H9 (cell line): Measurements from ENCODE around the gene FAM193A. TPM values are rescaled to one million over a fixed set of nuclear protein-coding genes. Genes with fewer than 3 reads are reported as not detected.

Experiments used
- DNase-seq: peaks from one replicate; pipeline ENCODE4 v3.0.0-alpha.2; 2017
- H2AFZ ChIP-seq: one replicate; pipeline ENCODE4 v1.6.1; 2013; ENCODE audit warnings: mild to moderate bottlenecking, low read length, control low read depth, moderate library complexity
- H2AK5ac ChIP-seq: 2 replicates; pipeline ENCODE4 v1.6.1; 2013; ENCODE audit warnings: low read length, control low read depth, mixed read lengths; ENCODE audit not compliant: insufficient read length
- H2BK120ac ChIP-seq: one replicate; pipeline ENCODE4 v1.6.1; 2013; ENCODE audit warnings: low read depth, mild to moderate bottlenecking, low read length, control low read depth, inconsistent platforms; ENCODE audit not compliant: poor library complexity, severe bottlenecking
- H2BK12ac ChIP-seq: 2 replicates; pipeline ENCODE4 v1.6.1; 2013; ENCODE audit warnings: low read length, control low read depth, mixed read lengths, low read depth; ENCODE audit not compliant: insufficient read length
- H2BK15ac ChIP-seq: 2 replicates; pipeline ENCODE4 v1.6.1; 2013; ENCODE audit warnings: low read depth, low read length, control low read depth
- H2BK20ac ChIP-seq: one replicate; pipeline ENCODE4 v1.6.1; 2013; ENCODE audit warnings: low read depth, mild to moderate bottlenecking, low read length, control low read depth, inconsistent platforms; ENCODE audit not compliant: poor library complexity, severe bottlenecking
- H2BK5ac ChIP-seq: 2 replicates; pipeline ENCODE4 v1.6.1; 2013; ENCODE audit warnings: low read length, control low read depth, mixed read lengths; ENCODE audit not compliant: insufficient read length
- H3K14ac ChIP-seq: 2 replicates; pipeline ENCODE4 v1.6.1; 2013; ENCODE audit warnings: low read length, control low read depth; ENCODE audit not compliant: insufficient read depth
- H3K18ac ChIP-seq: 2 replicates; pipeline ENCODE4 v1.6.1; 2013; ENCODE audit warnings: low read depth, mild to moderate bottlenecking, mixed read lengths, low read length, control low read depth; ENCODE audit not compliant: insufficient read length
- H3K23ac ChIP-seq: 2 replicates; pipeline ENCODE4 v1.6.1; 2013; ENCODE audit warnings: low read length, control low read depth, mixed read lengths, low read depth; ENCODE audit not compliant: insufficient read length
- H3K23me2 ChIP-seq: 2 replicates; pipeline ENCODE4 v1.6.1; 2013; ENCODE audit warnings: low read depth, mild to moderate bottlenecking, mixed read lengths, low read length, control low read depth; ENCODE audit not compliant: insufficient read length, poor library complexity, severe bottlenecking
- H3K27ac ChIP-seq: 2 replicates; pipeline ENCODE4 v1.5.1; 2013; ENCODE audit warnings: low read length, control low read depth, mixed read lengths, low read depth; ENCODE audit not compliant: insufficient read length
- H3K27me3 ChIP-seq: 2 replicates; pipeline ENCODE4 v1.6.1; 2013; ENCODE audit warnings: low read length, control low read depth, inconsistent platforms; ENCODE audit not compliant: insufficient read depth
- H3K4ac ChIP-seq: 2 replicates; pipeline ENCODE4 v1.6.1; 2013; ENCODE audit warnings: low read depth, mild to moderate bottlenecking, control low read depth, inconsistent platforms, low read length, moderate library complexity
- H3K4me1 ChIP-seq: 2 replicates; pipeline ENCODE4 v1.6.1; 2013; ENCODE audit warnings: low read length, control low read depth, inconsistent platforms; ENCODE audit not compliant: insufficient read depth
- H3K4me2 ChIP-seq: 2 replicates; pipeline ENCODE4 v1.6.1; 2013; ENCODE audit warnings: low read length, control low read depth, mixed read lengths; ENCODE audit not compliant: insufficient read length, insufficient read depth
- H3K56ac ChIP-seq: 2 replicates; pipeline ENCODE4 v1.6.1; 2013; ENCODE audit warnings: low read depth, mild to moderate bottlenecking, mixed read lengths, low read length, control low read depth; ENCODE audit not compliant: insufficient read length
- H3K79me1 ChIP-seq: 2 replicates; pipeline ENCODE4 v1.6.1; 2013; ENCODE audit warnings: low read depth, mild to moderate bottlenecking, moderate library complexity, low read length, control low read depth, inconsistent platforms; ENCODE audit not compliant: insufficient read depth, poor library complexity, severe bottlenecking
- H3K79me2 ChIP-seq: 2 replicates; pipeline ENCODE4 v1.6.1; 2013; ENCODE audit warnings: low read length, control low read depth, inconsistent platforms; ENCODE audit not compliant: insufficient read depth
- H3K9ac ChIP-seq: 2 replicates; pipeline ENCODE4 v1.6.1; 2013; ENCODE audit warnings: low read length, control low read depth, mixed read lengths; ENCODE audit not compliant: insufficient read length; ENCODE audit errors: extremely low read depth
- H3K9me3 ChIP-seq: one replicate; pipeline ENCODE4 v1.6.1; 2013; ENCODE audit warnings: low read depth, low read length, inconsistent platforms; ENCODE audit not compliant: control insufficient read depth
- H3T11ph ChIP-seq: one replicate; pipeline ENCODE4 v1.6.1; 2013; ENCODE audit warnings: mild to moderate bottlenecking, low read length, control low read depth, inconsistent platforms
- H4K20me1 ChIP-seq: one replicate; pipeline ENCODE4 v1.6.1; 2013; ENCODE audit not compliant: control insufficient read depth, insufficient read length, insufficient read depth
- H4K5ac ChIP-seq: 2 replicates; pipeline ENCODE4 v1.6.1; 2013; ENCODE audit warnings: low read depth, mild to moderate bottlenecking, mixed read lengths, low read length, control low read depth; ENCODE audit not compliant: insufficient read length
- H4K8ac ChIP-seq: replicated peaks from 2 replicates; pipeline ENCODE4 v1.6.1; 2013; ENCODE audit warnings: low read length, control low read depth, mixed read lengths, low read depth; ENCODE audit not compliant: insufficient read length
- H4K91ac ChIP-seq: 2 replicates; pipeline ENCODE4 v1.6.1; 2013; ENCODE audit warnings: low read depth, mild to moderate bottlenecking, moderate library complexity, mixed read lengths, low read length, control low read depth; ENCODE audit not compliant: insufficient read length
- H3K27ac Mint-ChIP-seq, 3 experiments: 2 replicates in 2 of 3; 3 replicates in 1 of 3; pipeline ENCODE4 v1.8.0; 2020 to 2021; ENCODE audit warnings: mixed read lengths in 3 of 3, mild to moderate bottlenecking in 1 of 3, moderate library complexity in 1 of 3
- H3K27me3 Mint-ChIP-seq: 2 replicates; pipeline ENCODE4 v1.8.0; 2021; ENCODE audit warnings: low read depth, mild to moderate bottlenecking, moderate library complexity, mixed read lengths
- H3K36me3 Mint-ChIP-seq, 3 experiments: 2 replicates in 2 of 3; 3 replicates in 1 of 3; pipeline ENCODE4 v1.8.0; 2020 to 2021; ENCODE audit warnings: low read depth in 3 of 3, mixed read lengths in 3 of 3; ENCODE audit not compliant: insufficient read depth in 1 of 3
- H3K4me1 Mint-ChIP-seq, 2 experiments: 2 replicates each; pipeline ENCODE4 v1.8.0; 2020; ENCODE audit warnings: mixed read lengths in 2 of 2
- H3K4me3 Mint-ChIP-seq, 2 experiments: 2 replicates in 1 of 2; 3 replicates in 1 of 2; pipeline ENCODE4 v1.8.0; 2020 to 2021; ENCODE audit warnings: mild to moderate bottlenecking in 2 of 2, mixed read lengths in 2 of 2, moderate library complexity in 1 of 2
- H3K9me3 Mint-ChIP-seq, 2 experiments: 2 replicates in 1 of 2; 3 replicates in 1 of 2; pipeline ENCODE4 v1.8.0; 2020; ENCODE audit warnings: mild to moderate bottlenecking in 2 of 2, mixed read lengths in 2 of 2, moderate library complexity in 1 of 2
- WGBS: extraction: QIAGEN DNeasy Blood & Tissue Kit; methylation state at CpG from one replicate; pipeline ENCODE4 v1.1.7; 2013; ENCODE audit warnings: missing lambda C conversion rate, low lambda C conversion rate, mixed read lengths; ENCODE audit not compliant: insufficient read length; ENCODE audit errors: extremely low coverage; 5-methylcytosine and 5-hydroxymethylcytosine counted together
- total RNA-seq: library from RNA; stranded (reverse); gene quantifications from 2 replicates; pipeline ENCODE4 v1.2.1, GENCODE V29; 2021
- TF ChIP-seq, protein P1 (sequence below): fragments of 200-600 bp; sonication (generic); conservative IDR thresholded peaks from 3 replicates; pipeline ENCODE4 v1.8.0; 2021; ENCODE audit warnings: antibody characterized with exemption, mild to moderate bottlenecking

FAM193A gene
- total RNA-seq, 1 experiment from 2014 or later = 36.9 TPM

DNA sequence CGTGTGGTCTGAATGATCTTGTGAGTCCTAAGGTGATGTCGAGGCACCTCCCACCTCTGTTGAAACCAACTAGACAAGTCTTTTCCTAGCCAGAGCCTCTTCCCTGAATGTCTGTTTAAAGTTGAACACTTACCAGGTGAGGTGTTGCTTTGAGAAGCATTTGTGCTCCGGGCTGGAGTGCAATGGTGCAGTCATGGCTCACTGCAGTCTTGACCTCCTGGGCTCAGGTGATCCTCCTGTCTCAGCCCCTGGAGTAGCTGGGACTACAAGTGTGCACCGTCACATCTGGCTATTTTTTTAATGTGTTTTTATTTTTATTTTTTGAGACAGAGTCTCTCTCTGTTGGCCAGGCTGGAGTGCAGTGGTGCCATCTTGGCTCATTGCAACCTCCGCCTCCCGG, 49.5 kb upstream of the FAM193A start:
- no peak overlapping the region for H4K91ac ChIP-seq
- peak overlapping the region in 2 of 3 experiments; percentile 53 to 86; a peak in 2 of 7 replicates for H3K27ac Mint-ChIP-seq
- no peak overlapping the region for H3K18ac ChIP-seq
- H4K8ac ChIP-seq = no peak overlapping the region
- H3K79me1 ChIP-seq = no peaks in the 10 kb centered on the region
- H3K4ac ChIP-seq = no peak overlapping the region
- H3K9me3 ChIP-seq = no peaks in the 10 kb centered on the region
- DNase-seq = no peak
- H3K27ac ChIP-seq = no peak overlapping the region
- H3K79me2 ChIP-seq = peaks cover 68% of the 10 kb centered on the region; the same call in 1 of the 2 replicates
- peaks cover 21 to 27% (median 26%) of the 10 kb centered on the region in 3 experiments; a peak in 6 of 7 replicates for H3K36me3 Mint-ChIP-seq
- H3K27me3 Mint-ChIP-seq = no peaks in the 10 kb centered on the region
- H2AFZ ChIP-seq = no peak overlapping the region
- H2AK5ac ChIP-seq = no peak overlapping the region
- TF ChIP-seq, protein P1, sequence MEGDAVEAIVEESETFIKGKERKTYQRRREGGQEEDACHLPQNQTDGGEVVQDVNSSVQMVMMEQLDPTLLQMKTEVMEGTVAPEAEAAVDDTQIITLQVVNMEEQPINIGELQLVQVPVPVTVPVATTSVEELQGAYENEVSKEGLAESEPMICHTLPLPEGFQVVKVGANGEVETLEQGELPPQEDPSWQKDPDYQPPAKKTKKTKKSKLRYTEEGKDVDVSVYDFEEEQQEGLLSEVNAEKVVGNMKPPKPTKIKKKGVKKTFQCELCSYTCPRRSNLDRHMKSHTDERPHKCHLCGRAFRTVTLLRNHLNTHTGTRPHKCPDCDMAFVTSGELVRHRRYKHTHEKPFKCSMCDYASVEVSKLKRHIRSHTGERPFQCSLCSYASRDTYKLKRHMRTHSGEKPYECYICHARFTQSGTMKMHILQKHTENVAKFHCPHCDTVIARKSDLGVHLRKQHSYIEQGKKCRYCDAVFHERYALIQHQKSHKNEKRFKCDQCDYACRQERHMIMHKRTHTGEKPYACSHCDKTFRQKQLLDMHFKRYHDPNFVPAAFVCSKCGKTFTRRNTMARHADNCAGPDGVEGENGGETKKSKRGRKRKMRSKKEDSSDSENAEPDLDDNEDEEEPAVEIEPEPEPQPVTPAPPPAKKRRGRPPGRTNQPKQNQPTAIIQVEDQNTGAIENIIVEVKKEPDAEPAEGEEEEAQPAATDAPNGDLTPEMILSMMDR = no peak
- WGBS = no CpG with 5 or more reads among the region's 6 CpGs
- no peaks in the 10 kb centered on the region for H3K9me3 Mint-ChIP-seq
- H2BK120ac ChIP-seq = no peak overlapping the region
- H2BK5ac ChIP-seq = no peak overlapping the region
- no peak overlapping the region for H3K9ac ChIP-seq
- no peak overlapping the region for H4K5ac ChIP-seq
- no peak overlapping the region for H3K14ac ChIP-seq
- H4K20me1 ChIP-seq = no peaks in the 10 kb centered on the region
- no peak overlapping the region for H3K4me2 ChIP-seq
- no peak overlapping the region for H2BK15ac ChIP-seq
- H2BK12ac ChIP-seq = no peak overlapping the region
- H3K4me1 ChIP-seq = no peaks in the 10 kb centered on the region; the same call in 1 of the 2 replicates
- no peak overlapping the region for H3T11ph ChIP-seq
- no peaks in the 10 kb centered on the region for H3K27me3 ChIP-seq
- peaks cover 49 to 59% of the 10 kb centered on the region in 2 experiments for H3K4me1 Mint-ChIP-seq
- H3K56ac ChIP-seq = no peak overlapping the region
- H3K23ac ChIP-seq = no peak overlapping the region
- H3K4me3 Mint-ChIP-seq = no peak overlapping the region
- H2BK20ac ChIP-seq = no peak overlapping the region
- H3K23me2 ChIP-seq = no peaks in the 10 kb centered on the region
